Measurements from ENCODE around the gene FYB1. TPM values are rescaled to one million over a fixed set of nuclear protein-coding genes. Genes with fewer than 3 reads are reported as not detected.

Gene FYB1
- total RNA-seq, 1 experiment from 2014 or later: 0.42 TPM

GRCh38 chr5:39167141-39167971 is 52.0 kb downstream of the FYB1 start (continued):
- TF ChIP-seq EZH2 (IDR thresholded peaks at IDR 0.05) (no peak), ELF1 (IDR thresholded peaks at IDR 0.05; ENCODE audit: borderline replicate concordance, low read depth) (no peak), ZBTB33 (IDR thresholded peaks at IDR 0.05; ENCODE audit: extremely low read depth, insufficient replicate concordance, low read length) (no peak), POLR2A (IDR thresholded peaks at IDR 0.05; ENCODE audit: borderline replicate concordance, extremely low read depth, insufficient read depth, insufficient read length) (no peak), ATF3 (IDR thresholded peaks at IDR 0.05) (no peak)

DNA sequence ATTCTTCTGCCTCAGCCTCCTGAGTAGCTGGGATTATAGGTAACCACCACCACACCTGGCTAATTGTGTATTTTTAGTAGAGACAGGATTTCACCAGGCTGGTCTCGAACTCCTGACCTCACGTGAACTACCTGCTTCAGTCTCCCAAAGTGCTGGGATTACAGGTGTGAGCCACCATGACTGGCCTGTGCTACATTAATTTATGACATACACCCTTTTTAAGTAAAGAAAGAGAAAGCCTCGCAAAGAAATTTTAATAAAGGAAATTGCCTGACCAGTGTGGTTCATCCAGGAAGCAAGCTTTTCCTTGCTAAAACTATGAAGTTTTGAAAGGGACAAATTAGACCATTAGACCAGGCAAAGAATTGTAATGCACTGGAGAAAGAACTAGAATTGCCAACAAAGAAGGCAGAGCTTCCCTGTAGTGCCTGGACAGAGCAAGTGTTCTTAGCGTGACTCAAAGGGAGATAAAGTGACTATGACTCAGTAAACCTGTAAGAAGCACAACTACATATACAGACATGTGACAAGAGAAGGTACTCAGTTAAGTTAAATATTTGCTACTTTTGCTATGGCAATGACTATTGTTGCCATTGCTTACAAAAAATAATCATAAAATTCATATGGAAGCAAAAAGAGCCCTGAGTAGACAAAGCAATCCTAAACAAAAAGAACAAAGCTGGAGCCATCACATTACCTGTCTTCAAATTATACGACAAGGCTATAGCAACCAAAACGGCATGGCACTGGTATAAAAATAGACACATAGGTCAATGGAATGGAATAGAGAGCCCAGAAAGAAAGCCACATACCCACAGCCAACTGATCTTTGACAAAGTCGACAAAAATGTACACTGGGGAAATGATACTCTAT is 54.6 kb downstream of the FYB1 start:
- H4K20me1 ChIP-seq (ENCODE audit: insufficient read depth): no peaks in the 10 kb centered on the region
- H3K9me3 ChIP-seq (ENCODE audit: control insufficient read depth in 1 of 2, insufficient read depth in 1 of 2, low read depth in 1 of 2, low read length in 2 of 2): no peaks in the 10 kb centered on the region

More for the DNA sequence above, 54.6 kb downstream of the FYB1 start:
- ChIA-PET RAD21 (ENCODE audit: low non-redundant PET in 1 of 2, low total read pairs in 2 of 2, uncharacterized antibody in 2 of 2, unreplicated experiment in 2 of 2) (no interaction called here), POLR2A (no interaction called here), CTCF (no interaction called here)
- Histone ChIP-seq H2AFZ (ENCODE audit: low read depth, low read length, poor library complexity, severe bottlenecking) (no peak overlapping the region), H3K79me2 (ENCODE audit: insufficient read depth, low read length) (no peaks in the 10 kb centered on the region), H3K9ac (ENCODE audit: low read length) (no peak overlapping the region), H3K4me1 (ENCODE audit: control insufficient read depth in 1 of 2, insufficient read depth in 2 of 2, low read length in 2 of 2) (no peaks in the 10 kb centered on the region), H3K4me2 (ENCODE audit: low read length) (no peak overlapping the region), H3K27me3 (ENCODE audit: insufficient read depth, low read length) (no peaks in the 10 kb centered on the region), H3K36me3 (ENCODE audit: control insufficient read depth in 1 of 2, insufficient read depth in 2 of 2, low read length in 2 of 2) (no peaks in the 10 kb centered on the region), H3K4me3 (replicated peaks in 1 of 2; ENCODE audit: low read depth in 1 of 2, low read length in 2 of 2) (no peak overlapping the region), H3K27ac (ENCODE audit: low read depth, low read length) (no peak overlapping the region), H3K9me2 (ENCODE audit: insufficient read depth) (no peaks in the 10 kb centered on the region)
- ATAC-seq (no peak), DNase-seq (ENCODE audit: low read depth, low spot score) (no peak)
- intact Hi-C loops (cut with micrococcal nuclease): no loop called here
- TF ChIP-seq EZH2phosphoT487 (IDR thresholded peaks at IDR 0.05; ENCODE audit: borderline replicate concordance): no peak
- TF ChIP-seq POLR2AphosphoS5 (IDR thresholded peaks at IDR 0.05; ENCODE audit: low read depth, low read length): no peak
- BruUV-seq (replicated peaks): no TSS peak

Measured in HCT116 (cell line).